ENCODE results near the gene CCDC6.
"Not testable (repeated sequence)": the region's sequence is repeated elsewhere in the genome, so short reads cannot be mapped to it uniquely, and the experiment has no call there.

CCDC6 gene

GRCh38 chr10:59906417-59907202 lies at the start of gene CCDC6:
TSS of gene CCDC6 (minus strand) at chr10:59906556. CDS start at chr10:59906424, 132 bp downstream.
- DNase-seq (ENCODE audit: low read depth) = peak; percentile 94

- DNase-seq (ENCODE audit: low read depth) = no peak
These were observed 47.9 kb upstream of the CCDC6 start for GRCh38 chr10:59954296-59954695.

- not testable (repeated sequence) for DNase-seq (ENCODE audit: low read depth)
These were observed 47.4 kb upstream of the CCDC6 start for GRCh38 chr10:59953711-59954110.

GRCh38 chr10:59950105-59950504 lies 43.7 kb upstream of the CCDC6 start:
- no peak for DNase-seq (ENCODE audit: low read depth)

- DNase-seq (ENCODE audit: low read depth) = no peak
These were observed 43.3 kb upstream of the CCDC6 start for GRCh38 chr10:59949608-59950007.

- no peak for DNase-seq (ENCODE audit: low read depth)
These were observed 39.6 kb upstream of the CCDC6 start for GRCh38 chr10:59945991-59946390.

GRCh38 chr10:59945590-59945989 lies 39.2 kb upstream of the CCDC6 start:
- DNase-seq (ENCODE audit: low read depth) = no peak

GRCh38 chr10:59944339-59944935 lies 38.1 kb upstream of the CCDC6 start:
- no peak for DNase-seq (ENCODE audit: low read depth)

- no peak for DNase-seq (ENCODE audit: low read depth)
These were observed 36.2 kb upstream of the CCDC6 start for GRCh38 chr10:59942556-59942955.

GRCh38 chr10:59937720-59938119 lies 31.4 kb upstream of the CCDC6 start:
- no peak for DNase-seq (ENCODE audit: low read depth)

GRCh38 chr10:59934701-59935100 lies 28.3 kb upstream of the CCDC6 start:
- DNase-seq (ENCODE audit: low read depth) = no peak

- not testable (repeated sequence) for DNase-seq (ENCODE audit: low read depth)
These were observed 24.6 kb upstream of the CCDC6 start for GRCh38 chr10:59930788-59931521.

- no peak for DNase-seq (ENCODE audit: low read depth)
These were observed 19.7 kb upstream of the CCDC6 start for GRCh38 chr10:59926086-59926485.

- DNase-seq (ENCODE audit: low read depth) = no peak
These were observed 16.6 kb upstream of the CCDC6 start for GRCh38 chr10:59922907-59923306.

GRCh38 chr10:59917922-59918321 lies 11.6 kb upstream of the CCDC6 start:
- DNase-seq (ENCODE audit: low read depth) = no peak

- no peak for DNase-seq (ENCODE audit: low read depth)
These were observed 7.3 kb upstream of the CCDC6 start for GRCh38 chr10:59913547-59914237.

GRCh38 chr10:59910867-59911266 lies 4.5 kb upstream of the CCDC6 start:
- no peak for DNase-seq (ENCODE audit: low read depth)

- DNase-seq (ENCODE audit: low read depth) = no peak
These were observed 3.5 kb upstream of the CCDC6 start for GRCh38 chr10:59909815-59910214.

- no peak for DNase-seq (ENCODE audit: low read depth)
These were observed 2.4 kb upstream of the CCDC6 start for GRCh38 chr10:59908808-59909143.

GRCh38 chr10:59907918-59908807 lies 1.8 kb upstream of the CCDC6 start:
- peak; percentile 84 for DNase-seq (ENCODE audit: low read depth)

- DNase-seq (ENCODE audit: low read depth) = no peak
These were observed 1.2 kb upstream of the CCDC6 start for GRCh38 chr10:59907537-59907917.
